NCI-H2227 treated with DMSO at 0.1 percent for 48 hours (cell line): ENCODE measurements around the gene NRG3.
"Not testable (repeated sequence)": the region's sequence is repeated elsewhere in the genome, so short reads cannot be mapped to it uniquely, and the experiment has no call there.

Source experiments
- DNase-seq: peaks from one replicate; lab custom pipeline; 2025; lab: John Stamatoyannopoulos, UW

NRG3 gene

GRCh38 chr10:82282782-82283456 lies 407.9 kb downstream of the NRG3 start:
- DNase-seq: no peak

GRCh38 chr10:82284180-82284579 lies 409.2 kb downstream of the NRG3 start:
- DNase-seq: no peak

- no peak for DNase-seq
Measured at GRCh38 chr10:82288461-82288881, 413.5 kb downstream of the NRG3 start.

- no peak for DNase-seq
Measured at GRCh38 chr10:82289945-82290344, 415.0 kb downstream of the NRG3 start.

GRCh38 chr10:82294874-82295378 lies 419.9 kb downstream of the NRG3 start:
- no peak for DNase-seq

- no peak for DNase-seq
Measured at GRCh38 chr10:82308641-82309040, 433.6 kb downstream of the NRG3 start.

- DNase-seq: no peak
Measured at GRCh38 chr10:82310839-82311238, 435.8 kb downstream of the NRG3 start.

GRCh38 chr10:82313401-82313800 lies 438.4 kb downstream of the NRG3 start:
- DNase-seq: no peak

GRCh38 chr10:82318534-82318933 lies 443.5 kb downstream of the NRG3 start:
- no peak for DNase-seq

- no peak for DNase-seq
Measured at GRCh38 chr10:82319074-82319473, 444.1 kb downstream of the NRG3 start.

- DNase-seq: no peak
Measured at GRCh38 chr10:82319562-82319961, 444.6 kb downstream of the NRG3 start.

- DNase-seq: no peak
Measured at GRCh38 chr10:82321724-82322123, 446.7 kb downstream of the NRG3 start.

GRCh38 chr10:82331716-82332115 lies 456.7 kb downstream of the NRG3 start:
- no peak for DNase-seq

GRCh38 chr10:82335831-82336230 lies 460.8 kb downstream of the NRG3 start:
- no peak for DNase-seq

GRCh38 chr10:82340166-82340565 lies 465.2 kb downstream of the NRG3 start:
- DNase-seq: no peak

- DNase-seq: not testable (repeated sequence)
Measured at GRCh38 chr10:82349590-82349989, 474.6 kb downstream of the NRG3 start.

GRCh38 chr10:82353381-82353780 lies 478.4 kb downstream of the NRG3 start:
- no peak for DNase-seq

GRCh38 chr10:82358486-82359099 lies 483.6 kb downstream of the NRG3 start:
- DNase-seq: no peak

- no peak for DNase-seq
Measured at GRCh38 chr10:82361256-82361655, 486.3 kb downstream of the NRG3 start.

- DNase-seq: no peak
Measured at GRCh38 chr10:82377608-82378007, 502.6 kb downstream of the NRG3 start.

GRCh38 chr10:82378146-82378545 lies 503.2 kb downstream of the NRG3 start:
- no peak for DNase-seq

GRCh38 chr10:82383350-82383749 lies 508.4 kb downstream of the NRG3 start:
- no peak for DNase-seq

GRCh38 chr10:82390866-82391658 lies 516.1 kb downstream of the NRG3 start:
- DNase-seq: no peak
